Left ventricle myocardium inferior (tissue), 1 donor: Measurements from ENCODE around the gene TP53BP2. TPM values are rescaled to one million over a fixed set of nuclear protein-coding genes. Genes with fewer than 3 reads are reported as not detected.

ENCODE experiments used
- DNase-seq: peaks from one replicate; pipeline ENCODE4 v3.0.0-alpha.2; 2020
- H3K27ac ChIP-seq: fragments of 200-600 bp; replicated peaks from 2 replicates; pipeline ENCODE4 v1.8.0; 2021
- H3K27me3 ChIP-seq: fragments of 200-600 bp; 2 replicates; pipeline ENCODE4 v1.8.0; 2021; ENCODE audit warnings: low read depth
- H3K36me3 ChIP-seq: fragments of 200-600 bp; 2 replicates; pipeline ENCODE4 v1.8.0; 2021
- H3K4me1 ChIP-seq: fragments of 200-600 bp; 2 replicates; pipeline ENCODE4 v1.8.0; 2021
- H3K4me3 ChIP-seq: fragments of 200-600 bp; 2 replicates; pipeline ENCODE4 v1.8.0; 2021; ENCODE audit warnings: mild to moderate bottlenecking, moderate library complexity
- H3K9me3 ChIP-seq: fragments of 200-600 bp; replicated peaks from 2 replicates; pipeline ENCODE4 v1.8.0; 2021
- CTCF ChIP-seq: fragments of 200-600 bp; IDR thresholded peaks from 2 replicates; pipeline ENCODE4 v1.8.0; 2021; ENCODE audit warnings: antibody characterized with exemption, mild to moderate bottlenecking, borderline replicate concordance
- intact Hi-C: fragments of 100-400 bp; cut with micrococcal nuclease; formaldehyde crosslinking; loops from one replicate; pipeline ENCODE4 v1.11.0; 2022
- total RNA-seq: library from RNA; stranded (reverse); fragmentation: NEBNext Ultra II Directional; extraction: Animal tissue kit (Norgen Biotek cat#: 25700); gene quantifications from one replicate; pipeline ENCODE4 v1.2.1, GENCODE V29; 2021
- donor health status: DM: no; HTN: yes; CAD: no; lungs with severe emphysema.

The TP53BP2 gene
- total RNA-seq, 1 donor from 2014 or later, result 19.0 TPM

- H3K4me1 ChIP-seq, result no peaks in the 10 kb centered on the region
- H3K4me3 ChIP-seq, result no peak overlapping the region
- H3K36me3 ChIP-seq, result no peaks in the 10 kb centered on the region
- H3K27ac ChIP-seq, result no peak overlapping the region
- peaks cover 4% of the 10 kb centered on the region for H3K27me3 ChIP-seq
- intact Hi-C loops, result no loop called here
- no peak for DNase-seq
- no peaks in the 10 kb centered on the region for H3K9me3 ChIP-seq
- TF ChIP-seq CTCF, result no peak
Observed at GRCh38 chr1:223859058-223859457, 13.3 kb upstream of the TP53BP2 start.

GRCh38 chr1:223856386-223856785 lies 10.6 kb upstream of the TP53BP2 start:
- Histone ChIP-seq H3K36me3 (no peaks in the 10 kb centered on the region), H3K27ac (no peak overlapping the region), H3K4me1 (no peaks in the 10 kb centered on the region), H3K4me3 (no peak overlapping the region), H3K27me3 (peaks cover 4% of the 10 kb centered on the region), H3K9me3 (no peaks in the 10 kb centered on the region)
- DNase-seq, result no peak
- no peak for TF ChIP-seq CTCF
- intact Hi-C loops, result no loop called here

GRCh38 chr1:223853748-223854147 lies 8.0 kb upstream of the TP53BP2 start:
- no peaks in the 10 kb centered on the region for H3K36me3 ChIP-seq
- no peaks in the 10 kb centered on the region for H3K4me1 ChIP-seq
- intact Hi-C loops, result no loop called here
- no peak for TF ChIP-seq CTCF
- H3K27ac ChIP-seq, result no peak overlapping the region
- DNase-seq, result no peak
- no peaks in the 10 kb centered on the region for H3K9me3 ChIP-seq
- no peak overlapping the region for H3K4me3 ChIP-seq
- peaks cover 4% of the 10 kb centered on the region for H3K27me3 ChIP-seq

GRCh38 chr1:223853275-223853674 lies 7.5 kb upstream of the TP53BP2 start:
- no peaks in the 10 kb centered on the region for H3K36me3 ChIP-seq
- intact Hi-C loops, result no loop called here
- no peaks in the 10 kb centered on the region for H3K9me3 ChIP-seq
- H3K4me1 ChIP-seq, result no peaks in the 10 kb centered on the region
- no peak for TF ChIP-seq CTCF
- no peak overlapping the region for H3K4me3 ChIP-seq
- DNase-seq, result no peak
- no peak overlapping the region for H3K27ac ChIP-seq
- peaks cover 2% of the 10 kb centered on the region for H3K27me3 ChIP-seq

- Histone ChIP-seq H3K9me3 (no peaks in the 10 kb centered on the region), H3K27me3 (no peaks in the 10 kb centered on the region), H3K4me1 (peaks cover under 1% of the 10 kb centered on the region), H3K27ac (no peak overlapping the region), H3K36me3 (no peaks in the 10 kb centered on the region), H3K4me3 (no peak overlapping the region)
- no peak for DNase-seq
- intact Hi-C loops, result no loop called here
- TF ChIP-seq CTCF, result no peak
Observed at GRCh38 chr1:223852337-223852736, 6.6 kb upstream of the TP53BP2 start.
